ENCODE measurements around the gene ZFP69B. TPM values are rescaled to one million over a fixed set of nuclear protein-coding genes. Genes with fewer than 3 reads are reported as not detected.

ZFP69B gene
- total RNA-seq, 6 experiments from 2014 or later, result 0.14 to 1.5 (median 0.87) TPM

DNA sequence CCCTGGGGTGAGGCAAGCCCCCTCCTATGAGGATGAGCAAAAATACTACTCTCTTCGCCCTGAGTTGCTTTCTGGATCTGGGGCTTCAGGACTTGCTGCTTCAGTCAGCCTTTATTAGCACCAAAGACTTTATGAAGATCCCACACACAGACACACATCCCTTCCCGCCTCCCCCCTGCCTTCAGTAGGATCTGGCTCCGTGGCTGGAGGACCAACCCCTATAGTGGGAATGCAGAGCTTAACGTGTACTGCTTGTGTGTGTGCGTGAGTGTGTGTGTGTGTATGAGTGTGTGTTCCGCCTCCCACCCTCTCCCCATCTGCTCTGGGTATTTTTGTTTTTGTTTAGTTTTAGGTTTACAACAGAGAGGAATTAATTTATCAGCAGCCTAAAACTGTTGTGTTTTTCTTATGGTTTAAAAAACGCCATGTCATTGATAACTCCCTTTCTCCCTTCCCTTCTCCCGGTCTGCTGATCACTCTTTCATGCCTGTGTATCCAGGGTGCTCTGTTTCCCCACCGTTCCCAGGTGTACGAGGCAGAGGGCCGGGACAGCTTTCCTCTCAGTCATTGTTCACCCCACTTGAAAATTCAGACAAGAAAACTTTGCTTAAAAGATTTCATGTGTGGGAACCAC, 27.5 kb upstream of the ZFP69B start:
- TF ChIP-seq POLR2A (IDR thresholded peaks at IDR 0.05), result no peak
- TF ChIP-seq, protein P1, sequence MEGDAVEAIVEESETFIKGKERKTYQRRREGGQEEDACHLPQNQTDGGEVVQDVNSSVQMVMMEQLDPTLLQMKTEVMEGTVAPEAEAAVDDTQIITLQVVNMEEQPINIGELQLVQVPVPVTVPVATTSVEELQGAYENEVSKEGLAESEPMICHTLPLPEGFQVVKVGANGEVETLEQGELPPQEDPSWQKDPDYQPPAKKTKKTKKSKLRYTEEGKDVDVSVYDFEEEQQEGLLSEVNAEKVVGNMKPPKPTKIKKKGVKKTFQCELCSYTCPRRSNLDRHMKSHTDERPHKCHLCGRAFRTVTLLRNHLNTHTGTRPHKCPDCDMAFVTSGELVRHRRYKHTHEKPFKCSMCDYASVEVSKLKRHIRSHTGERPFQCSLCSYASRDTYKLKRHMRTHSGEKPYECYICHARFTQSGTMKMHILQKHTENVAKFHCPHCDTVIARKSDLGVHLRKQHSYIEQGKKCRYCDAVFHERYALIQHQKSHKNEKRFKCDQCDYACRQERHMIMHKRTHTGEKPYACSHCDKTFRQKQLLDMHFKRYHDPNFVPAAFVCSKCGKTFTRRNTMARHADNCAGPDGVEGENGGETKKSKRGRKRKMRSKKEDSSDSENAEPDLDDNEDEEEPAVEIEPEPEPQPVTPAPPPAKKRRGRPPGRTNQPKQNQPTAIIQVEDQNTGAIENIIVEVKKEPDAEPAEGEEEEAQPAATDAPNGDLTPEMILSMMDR (IDR thresholded peaks at IDR 0.05), result no peak
- peaks cover 0 to 28% (median 8%) of the 10 kb centered on the region in 4 donors for H3K4me1 ChIP-seq
- H3K9me3 ChIP-seq, result no peaks in the 10 kb centered on the region
- peaks cover 0 to 12% (median 4%) of the 10 kb centered on the region in 4 donors for H3K36me3 ChIP-seq
- no peaks in the 10 kb centered on the region for H3K27me3 ChIP-seq
- intact Hi-C loops (cut with DNase I), result no loop called here
- peak overlapping the region in 2 of 3 donors; percentile 8 to 68 for H3K27ac ChIP-seq
- ATAC-seq (no peak), DNase-seq (no peak)
- H3K4me3 ChIP-seq, result no peak overlapping the region
- WGBS (ENCODE audit: insufficient coverage, low coverage, low lambda C conversion rate, missing lambda C conversion rate), result 81% methylated on average over 8 of the region's 11 CpGs

- WGBS (ENCODE audit: insufficient coverage, low coverage, low lambda C conversion rate, missing lambda C conversion rate), result 69% methylated on average over 4 of the region's 4 CpGs
- TF ChIP-seq, protein P1 (IDR thresholded peaks at IDR 0.05), result no peak
- TF ChIP-seq POLR2A (IDR thresholded peaks at IDR 0.05), result peak; percentile 49
- Histone ChIP-seq H3K27me3 (no peaks in the 10 kb centered on the region), H3K9me3 (no peaks in the 10 kb centered on the region), H3K4me1 (peaks cover 0 to 28% (median 8%) of the 10 kb centered on the region in 4 donors), H3K36me3 (peaks cover 0 to 12% (median 3%) of the 10 kb centered on the region in 4 donors), H3K27ac (peak overlapping the region in 1 of 3 donors; percentile 68), H3K4me3 (no peak overlapping the region)
- ATAC-seq, result peak in 2 of 4 donors; percentile 3 to 4
- DNase-seq, result no peak
- intact Hi-C loops (cut with DNase I), result no loop called here
Observed at GRCh38 chr1:40423264-40423642, 27.0 kb upstream of the ZFP69B start.

- no peak for ATAC-seq
- WGBS (ENCODE audit: insufficient coverage, low coverage, low lambda C conversion rate, missing lambda C conversion rate), result 78% methylated on average over 6 of the region's 6 CpGs
Observed at GRCh38 chr1:40423951-40424618, 26.2 kb upstream of the ZFP69B start.

GRCh38 chr1:40425198-40425597, 25.1 kb upstream of the ZFP69B start:
- Histone ChIP-seq H3K27ac (no peak overlapping the region), H3K9me3 (no peaks in the 10 kb centered on the region), H3K36me3 (peaks cover 0 to 7% (median 0%) of the 10 kb centered on the region in 4 donors), H3K4me3 (no peak overlapping the region), H3K27me3 (no peaks in the 10 kb centered on the region), H3K4me1 (peaks cover 0 to 24% (median 8%) of the 10 kb centered on the region in 4 donors)
- no peak for TF ChIP-seq POLR2A (IDR thresholded peaks at IDR 0.05)
- TF ChIP-seq, protein P1 (IDR thresholded peaks at IDR 0.05), result no peak
- 67% methylated on average over 4 of the region's 4 CpGs for WGBS (ENCODE audit: insufficient coverage, low coverage, low lambda C conversion rate, missing lambda C conversion rate)
- ATAC-seq (no peak), DNase-seq (no peak)
- intact Hi-C loops (cut with DNase I), result no loop called here

More at GRCh38 chr1:40423951-40424618, 26.2 kb upstream of the ZFP69B start:
- DNase-seq, result no peak
- Histone ChIP-seq H3K4me3 (no peak overlapping the region), H3K27ac (no peak overlapping the region), H3K27me3 (no peaks in the 10 kb centered on the region), H3K4me1 (peaks cover 0 to 28% (median 8%) of the 10 kb centered on the region in 4 donors), H3K36me3 (peaks cover 0 to 12% (median 0%) of the 10 kb centered on the region in 4 donors), H3K9me3 (no peaks in the 10 kb centered on the region)
- intact Hi-C loops (cut with DNase I), result no loop called here
- no peak for TF ChIP-seq POLR2A (IDR thresholded peaks at IDR 0.05)
- TF ChIP-seq, protein P1 (IDR thresholded peaks at IDR 0.05), result no peak

Data from right lobe of liver (tissue), 6 donors.